ENCODE results near the gene ECSIT.
"Not testable (repeated sequence)": the region's sequence is repeated elsewhere in the genome, so short reads cannot be mapped to it uniquely, and the experiment has no call there.

The ECSIT gene, protein sequence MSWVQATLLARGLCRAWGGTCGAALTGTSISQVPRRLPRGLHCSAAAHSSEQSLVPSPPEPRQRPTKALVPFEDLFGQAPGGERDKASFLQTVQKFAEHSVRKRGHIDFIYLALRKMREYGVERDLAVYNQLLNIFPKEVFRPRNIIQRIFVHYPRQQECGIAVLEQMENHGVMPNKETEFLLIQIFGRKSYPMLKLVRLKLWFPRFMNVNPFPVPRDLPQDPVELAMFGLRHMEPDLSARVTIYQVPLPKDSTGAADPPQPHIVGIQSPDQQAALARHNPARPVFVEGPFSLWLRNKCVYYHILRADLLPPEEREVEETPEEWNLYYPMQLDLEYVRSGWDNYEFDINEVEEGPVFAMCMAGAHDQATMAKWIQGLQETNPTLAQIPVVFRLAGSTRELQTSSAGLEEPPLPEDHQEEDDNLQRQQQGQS

GRCh38 chr19:11528551-11529341, at the start of gene ECSIT:
Gene ECSIT (minus strand): TSS chr19:11529134. CDS start chr19:11519170, 9,964 bp downstream.
- DNase-seq, result peak; percentile 96

GRCh38 chr19:11577451-11578257, 48.7 kb upstream of the ECSIT start, which contains the start of gene ACP5:
Gene ACP5 (minus strand): TSS chr19:11577645. CDS start chr19:11577317, 328 bp downstream.
- no peak for DNase-seq

GRCh38 chr19:11576227-11576626, 47.3 kb upstream of the ECSIT start:
- no peak for DNase-seq

DNA sequence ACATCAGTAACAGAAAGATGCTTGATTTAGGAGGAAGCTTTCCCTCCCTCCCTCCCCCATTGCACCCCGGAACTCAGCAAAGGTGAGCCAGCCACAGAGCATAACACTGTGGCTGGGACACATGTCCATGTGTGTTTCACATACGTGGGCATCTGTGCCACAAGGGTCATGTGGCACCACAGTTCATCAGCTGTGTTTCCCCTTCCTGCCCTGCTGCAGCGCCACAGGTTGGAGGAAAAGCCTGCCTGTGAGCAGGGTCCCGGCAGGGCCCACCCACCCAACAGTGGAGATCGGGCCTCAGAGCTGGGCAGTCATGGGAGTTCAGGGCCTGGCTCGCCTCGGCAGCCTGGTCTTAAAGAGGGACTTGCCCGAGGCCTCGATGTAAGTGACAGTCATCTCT, 45.8 kb upstream of the ECSIT start:
- no peak for DNase-seq

GRCh38 chr19:11573763-11574162, 44.8 kb upstream of the ECSIT start:
- DNase-seq, result not testable (repeated sequence)

DNA sequence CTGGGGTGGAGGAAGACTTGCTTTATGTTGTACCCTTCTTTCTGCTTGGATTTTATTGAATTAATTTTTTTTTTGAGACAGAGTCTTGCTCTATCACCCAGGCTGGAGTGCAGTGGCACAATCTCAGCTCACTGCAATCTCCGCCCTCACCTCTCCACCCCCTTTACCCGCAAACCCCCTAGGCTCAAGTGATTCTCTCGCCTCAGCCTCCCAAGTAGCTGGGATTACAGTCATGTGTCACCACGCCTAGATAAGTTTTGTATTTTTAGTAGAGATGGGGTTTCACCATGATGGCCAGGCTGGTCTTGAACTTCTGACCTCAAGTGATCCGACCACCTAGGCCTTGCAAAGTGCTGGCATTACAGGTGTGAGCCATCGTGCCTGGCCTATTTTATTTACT, 44.4 kb upstream of the ECSIT start:
- DNase-seq, result not testable (repeated sequence)

DNA sequence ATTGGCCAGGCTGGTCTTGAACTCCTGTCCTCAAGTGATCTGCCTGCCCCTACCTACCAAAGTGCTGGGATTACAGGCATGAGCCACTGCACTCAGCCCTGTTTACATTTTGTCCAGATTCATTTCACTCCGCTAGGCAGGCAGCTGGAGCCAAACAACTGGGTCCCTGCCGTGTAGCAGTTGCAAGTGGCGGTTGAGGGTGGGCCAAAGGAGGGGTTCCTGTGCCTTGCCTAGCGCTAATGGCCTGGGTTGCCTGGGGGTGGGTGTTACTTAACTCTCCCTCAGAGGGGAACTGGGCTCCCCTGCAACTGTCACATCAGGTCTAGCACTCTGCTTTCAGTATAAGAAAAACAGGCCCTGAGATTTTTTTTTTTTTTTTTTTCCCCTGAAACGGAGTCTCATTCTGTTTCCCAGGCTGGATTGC, 41.1 kb upstream of the ECSIT start:
- DNase-seq, result no peak

GRCh38 chr19:11566164-11566563, 37.2 kb upstream of the ECSIT start:
- no peak for DNase-seq

DNA sequence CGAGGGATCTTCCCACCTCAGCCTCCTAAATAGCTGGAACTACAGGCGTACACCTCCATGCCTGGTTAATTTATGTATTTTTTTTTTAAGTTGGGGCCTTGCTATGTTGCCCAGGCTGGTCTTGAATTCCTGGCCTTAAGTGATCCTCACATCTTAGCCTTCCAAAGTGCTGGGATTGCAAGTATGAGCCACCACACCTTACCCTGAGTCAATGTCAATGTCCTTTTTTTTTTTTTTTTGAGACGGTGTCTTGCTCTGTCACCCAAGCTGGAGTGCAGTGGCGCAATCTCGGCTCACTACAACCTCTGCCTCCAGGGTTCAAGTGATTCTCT, 36.7 kb upstream of the ECSIT start:
- DNase-seq, result not testable (repeated sequence)

DNA sequence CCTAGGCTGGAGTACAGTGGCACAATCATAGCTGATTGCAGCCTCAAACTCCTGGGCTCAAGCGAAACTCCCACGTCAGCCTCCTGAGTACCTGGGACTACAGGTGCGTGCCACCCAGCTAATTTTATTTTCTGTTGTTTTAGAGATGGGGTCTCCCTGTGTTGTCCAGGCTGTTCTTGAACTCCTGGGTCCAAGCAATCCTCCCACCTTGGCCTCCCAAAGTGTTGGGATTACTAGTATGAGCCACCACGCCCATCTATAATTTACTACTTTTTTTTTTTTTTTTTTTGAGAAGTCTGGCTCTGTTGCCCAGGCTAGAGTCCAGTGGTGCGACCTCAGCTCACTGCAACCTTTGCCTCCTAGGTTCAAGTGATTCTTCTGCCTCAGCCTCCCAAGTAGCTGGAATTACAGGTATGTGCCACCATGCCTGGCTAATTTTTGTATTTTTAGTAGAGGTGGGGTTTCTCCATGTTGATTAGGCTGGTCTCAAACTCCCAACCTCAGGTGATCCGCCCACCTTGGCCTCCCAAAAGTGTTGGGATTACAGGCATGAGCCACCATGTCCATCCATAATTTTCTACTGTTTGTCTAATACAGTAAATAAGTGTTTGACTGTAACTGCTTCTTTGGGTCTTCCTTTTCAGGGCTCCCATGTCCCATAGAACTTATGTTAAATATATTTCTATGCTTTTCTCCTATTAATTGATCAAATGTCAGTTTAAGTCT, 35.3 kb upstream of the ECSIT start:
- not testable (repeated sequence) for DNase-seq

GRCh38 chr19:11563532-11563931, 34.6 kb upstream of the ECSIT start:
- DNase-seq, result no peak

DNA sequence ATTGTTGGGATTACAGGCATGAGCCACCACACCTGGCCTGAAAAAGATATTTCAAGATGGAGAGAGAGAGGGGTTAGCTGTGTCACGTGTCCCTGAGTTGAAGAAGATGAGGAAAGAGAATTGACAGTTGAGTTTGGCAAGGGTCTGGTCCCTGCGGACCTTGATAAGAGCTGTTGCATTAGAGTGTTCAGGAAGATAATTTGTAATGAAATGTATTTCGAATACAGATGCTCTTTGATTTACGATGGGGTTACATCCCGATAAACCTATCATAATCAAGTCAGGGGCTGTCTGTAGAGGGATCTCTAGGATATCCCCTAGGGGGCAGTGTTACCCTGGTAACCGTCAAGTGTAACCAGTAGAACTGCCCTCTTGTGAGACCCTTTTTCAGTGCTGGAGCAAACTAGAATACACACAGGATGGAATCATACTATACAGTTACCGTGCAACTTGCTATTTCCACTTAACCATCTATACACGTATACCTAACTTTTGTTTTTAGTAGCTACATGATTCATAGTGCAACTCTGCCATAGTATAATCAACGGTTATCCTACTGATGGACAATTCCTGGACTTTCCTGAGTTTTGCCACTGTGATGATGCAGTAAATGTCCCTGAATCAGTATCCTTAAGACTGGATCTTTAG, 31.6 kb upstream of the ECSIT start:
- DNase-seq, result peak; percentile 63 to 65

DNA sequence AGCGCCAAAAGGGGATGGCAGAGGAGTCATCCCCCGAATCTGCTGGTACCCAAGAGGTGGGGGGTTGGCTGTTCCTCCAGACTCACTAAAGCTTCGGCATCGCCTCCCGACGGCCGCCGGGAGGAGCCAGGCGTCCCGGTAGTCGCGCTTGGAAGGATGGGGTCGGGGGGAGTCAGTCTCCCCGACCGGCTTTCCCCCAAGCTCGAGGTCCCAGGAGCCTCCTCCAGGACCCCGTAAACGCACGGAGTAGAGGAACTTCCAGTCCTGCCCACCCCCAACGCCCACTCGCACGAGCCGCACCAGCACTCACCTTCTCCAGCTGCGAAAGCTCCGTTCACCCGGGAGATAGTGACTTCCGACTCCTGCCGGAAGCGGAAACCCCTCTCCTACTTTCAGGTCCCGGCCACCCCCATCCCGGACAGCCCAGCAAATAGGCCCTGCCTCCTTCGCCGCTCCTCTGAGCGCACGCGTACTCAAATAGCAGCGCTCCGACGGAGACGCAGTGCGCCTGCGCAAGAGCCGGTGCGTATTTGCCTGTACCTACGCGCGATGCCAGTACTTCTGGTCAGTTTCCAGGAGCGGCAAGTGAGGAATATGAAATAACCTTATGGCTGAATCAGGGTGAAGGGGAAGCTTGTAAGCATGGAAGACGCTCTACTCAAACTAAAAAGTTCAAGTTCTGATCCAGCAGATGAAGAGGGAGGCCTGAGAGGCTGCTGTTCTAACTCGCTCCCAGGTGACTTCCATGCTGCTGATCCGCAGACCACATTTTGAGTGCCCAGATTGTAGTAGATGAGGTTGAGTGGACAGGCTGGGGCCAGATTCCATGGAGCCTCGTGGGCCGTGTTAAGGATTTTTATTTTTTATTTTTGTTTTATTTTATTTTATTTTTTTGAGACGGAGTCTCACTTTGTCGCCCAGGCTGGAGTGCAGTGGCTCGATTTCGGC, 30.2 kb upstream of the ECSIT start, which contains the start of gene ELOF1:
TSS of gene ELOF1 (minus strand) at position 350 of the 948 bp plus-strand sequence. CDS start 4,883 bp downstream, outside the sequence.
- DNase-seq, result peak; percentile 97

GRCh38 chr19:11556634-11557420, 27.9 kb upstream of the ECSIT start:
- no peak for DNase-seq

- DNase-seq, result no peak
Observed at GRCh38 chr19:11555246-11555645, 26.3 kb upstream of the ECSIT start.

- peak in 1 of 2 experiments; percentile 44 for DNase-seq
Observed at GRCh38 chr19:11554160-11554559, 25.2 kb upstream of the ECSIT start.

- no peak for DNase-seq
Observed at GRCh38 chr19:11552666-11553372, 23.9 kb upstream of the ECSIT start.

- no peak for DNase-seq
Observed at GRCh38 chr19:11551603-11552235, 22.8 kb upstream of the ECSIT start.
